ENCODE measurements around the gene MMD2. TPM values are rescaled to one million over a fixed set of nuclear protein-coding genes. Genes with fewer than 3 reads are reported as not detected.

MMD2 gene
- total and polyA plus RNA-seq, 2 of the 8 experiments (the other 6 are each of a cell fraction or from before 2014, with no cell fraction given), result 0.14 TPM; not detected in 1

DNA sequence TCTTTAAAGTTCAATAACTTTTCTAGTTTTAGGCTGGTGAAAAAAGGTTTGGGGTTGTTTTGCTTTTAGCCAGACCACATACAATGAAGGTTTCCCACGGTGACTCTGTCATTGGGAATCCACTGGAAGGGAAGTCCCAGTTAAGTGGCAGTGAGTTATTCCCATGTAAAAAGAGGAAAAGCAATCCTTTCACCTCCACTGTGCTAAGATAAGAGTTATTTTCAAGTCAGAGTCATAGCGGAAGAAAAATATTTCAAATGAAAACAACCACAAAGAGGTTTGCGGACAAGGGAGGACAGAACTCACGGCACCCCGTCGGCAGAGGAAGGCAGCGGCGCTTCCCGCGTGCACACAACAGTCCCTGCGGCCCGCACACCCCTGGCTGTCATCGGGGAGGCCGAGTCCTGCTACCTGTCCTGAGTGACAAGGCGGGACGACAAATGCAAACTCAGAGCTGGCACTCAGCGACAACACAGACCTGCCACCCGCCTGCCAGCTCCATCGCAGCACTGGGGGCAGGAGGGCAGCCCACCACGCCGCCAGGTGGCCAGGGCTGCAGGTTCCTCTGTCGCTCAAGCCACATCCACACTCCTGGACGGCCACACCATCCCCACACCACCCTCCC, 87.8 kb downstream of the MMD2 start:
- Histone ChIP-seq H4K91ac (replicated peaks; ENCODE audit: insufficient read length, low read length) (no peak overlapping the region), H3K56ac (replicated peaks; ENCODE audit: insufficient read length, low read depth, low read length) (no peak overlapping the region), H3K79me2 (ENCODE audit: control insufficient read depth in 1 of 2, insufficient read depth in 2 of 2, low read length in 2 of 2) (no peaks in the 10 kb centered on the region), H3K23me2 (ENCODE audit: low read depth, low read length) (no peaks in the 10 kb centered on the region), H3K9me3 (ENCODE audit: insufficient read depth in 2 of 2, low read depth in 1 of 2, low read length in 1 of 2) (no peaks in the 10 kb centered on the region), H4K8ac (ENCODE audit: extremely low read depth, insufficient read depth, low read length) (peak overlapping the region; percentile 35; the same call in 1 of the 2 replicates), H3K79me1 (ENCODE audit: low read depth, low read length) (no peaks in the 10 kb centered on the region), H3K14ac (ENCODE audit: insufficient read length) (no peak overlapping the region), H2BK20ac (ENCODE audit: low read length) (no peak overlapping the region), H3K36me3 (ENCODE audit: control insufficient read depth in 2 of 4, insufficient read depth in 4 of 4, low read length in 3 of 4) (no peaks in the 10 kb centered on the region), H3K4me2 (ENCODE audit: insufficient read depth in 1 of 2, low read depth in 2 of 2, low read length in 2 of 2) (peak overlapping the region in 1 of 2 experiments; percentile 28; a peak in 1 of 4 replicates), H3K27me3 (replicated peaks in 1 of 4; ENCODE audit: control insufficient read depth in 3 of 4, extremely low read depth in 1 of 4, insufficient read depth in 3 of 4, low read length in 3 of 4) (no peaks in the 10 kb centered on the region), H3K23ac (ENCODE audit: insufficient read length) (no peak overlapping the region), H3K9ac (replicated peaks in 1 of 4; ENCODE audit: extremely low read depth in 1 of 4, low read depth in 3 of 4, low read length in 3 of 4) (no peak overlapping the region), H3K4me3 (ENCODE audit: extremely low read depth in 1 of 4, insufficient read depth in 2 of 4, low read depth in 3 of 4, low read length in 4 of 4) (no peak overlapping the region), H2BK15ac (ENCODE audit: low read length) (no peak overlapping the region), H2AK5ac (ENCODE audit: low read depth, low read length) (no peak overlapping the region), H2BK5ac (ENCODE audit: low read depth, low read length) (no peak overlapping the region), H3K4ac (replicated peaks; ENCODE audit: insufficient read length, low read depth, low read length) (no peak overlapping the region), H3K27ac (ENCODE audit: low read depth, low read length) (no peak overlapping the region), H3K18ac (ENCODE audit: extremely low read depth, low read length) (no peak overlapping the region), H2BK12ac (ENCODE audit: low read depth, low read length) (no peak overlapping the region), H2BK120ac (replicated peaks; ENCODE audit: low read depth, low read length) (no peak overlapping the region), H2AFZ (ENCODE audit: low read length) (no peak overlapping the region), H3K4me1 (replicated peaks in 1 of 4; ENCODE audit: control insufficient read depth in 3 of 4, insufficient read depth in 4 of 4, low read length in 3 of 4) (peaks cover 0 to 10% (median 4%) of the 10 kb centered on the region in 4 experiments; a peak in 2 of 7 replicates), H4K20me1 (replicated peaks in 1 of 2; ENCODE audit: control insufficient read depth in 1 of 2, insufficient read depth in 2 of 2, low read length in 2 of 2) (no peaks in the 10 kb centered on the region), H4K5ac (ENCODE audit: insufficient read length, low read depth, low read length) (no peak overlapping the region)
- POLR2A ChIA-PET (ENCODE audit: partially characterized antibody), result no interaction called here
- FAIRE-seq (no peak), DNase-seq (ENCODE audit: low read depth in 1 of 2, low spot score in 2 of 2) (no peak)
- CTCF ChIA-PET (ENCODE audit: partially characterized antibody), result interaction anchor here (0.7 kb wide), 1 partner anchor 13 kb away, joined by 3 read pairs; no protein-coding TSS in a partner anchor
- no peak for TF ChIP-seq RXRA (IDR thresholded peaks at IDR 0.05; ENCODE audit: insufficient read depth, low read depth, low read length)
- TF ChIP-seq EGR1 (IDR thresholded peaks at IDR 0.05; ENCODE audit: borderline replicate concordance, low read depth, low read length), result no peak
- no peak for TF ChIP-seq EP300 (IDR thresholded peaks at IDR 0.05; ENCODE audit: borderline replicate concordance in 1 of 2, low read depth in 2 of 2, low read length in 2 of 2)
- TF ChIP-seq HDAC6 (IDR thresholded peaks at IDR 0.05; ENCODE audit: low read depth, low read length), result no peak
- no peak for TF ChIP-seq KDM5A (IDR thresholded peaks at IDR 0.05; ENCODE audit: low read length)
- TF ChIP-seq YY1 (IDR thresholded peaks at IDR 0.05; ENCODE audit: low read depth, low read length), result no peak
- TF ChIP-seq EZH2 (IDR thresholded peaks at IDR 0.05; ENCODE audit: low read depth, low read length, severe bottlenecking), result no peak
- no peak for TF ChIP-seq MAFK (IDR thresholded peaks at IDR 0.05; ENCODE audit: low read depth, low read length)
- TF ChIP-seq CTBP2 (IDR thresholded peaks at IDR 0.05; ENCODE audit: borderline replicate concordance, insufficient read depth, insufficient read length, low read length), result no peak
- no peak for TF ChIP-seq HDAC2 (IDR thresholded peaks at IDR 0.05; ENCODE audit: borderline replicate concordance in 1 of 2, low read depth in 2 of 2, low read length in 2 of 2)
- no peak for TF ChIP-seq RBBP5 (IDR thresholded peaks at IDR 0.05; ENCODE audit: borderline replicate concordance, low read depth, low read length)
- no peak for TF ChIP-seq BRCA1 (IDR thresholded peaks at IDR 0.05; ENCODE audit: low read depth, low read length)
- WGBS, 2 experiments (ENCODE audit: extremely low coverage in 1 of 2, insufficient coverage in 1 of 2, insufficient read length in 1 of 2, insufficient replicate concordance in 2 of 2, low coverage in 1 of 2, low lambda C conversion rate in 2 of 2, missing lambda C conversion rate in 1 of 2), result 90% methylated on average over 23 of the region's 23 CpGs; no CpG with 5 or more reads in 1 of the 2 experiments

All from H1 (cell line).